Stimulated activated CD8-positive, alpha-beta memory T cell treated with anti-CD3 and anti-CD28 coated beads, Interleukin-12 subunit alpha, Interleukin-12 subunit beta, amount 100 ng/mL, for 1 hour (primary cell): ENCODE measurements around the gene BRK1.
A peak's percentile ranks its signal among the peaks of the same experiment; 100 is the strongest.
"Not testable (repeated sequence)": the region's sequence is repeated elsewhere in the genome, so short reads cannot be mapped to it uniquely, and the experiment has no call there.

Experiments
- DNase-seq: peaks from one replicate; pipeline ENCODE4 v3.0.0-alpha.2; 2020; ENCODE audit warnings: low read depth

The BRK1 gene

GRCh38 chr3:10145685-10146084, 30.2 kb downstream of the BRK1 start:
- DNase-seq, result no peak

- DNase-seq, result no peak
Measured at GRCh38 chr3:10149226-10149625, 33.8 kb downstream of the BRK1 start.

- DNase-seq, result no peak
Measured at GRCh38 chr3:10150987-10151386, 35.5 kb downstream of the BRK1 start.

GRCh38 chr3:10154335-10155122, 39.1 kb downstream of the BRK1 start:
- no peak for DNase-seq

GRCh38 chr3:10155123-10155472, 39.6 kb downstream of the BRK1 start:
- no peak for DNase-seq

- no peak for DNase-seq
Measured at GRCh38 chr3:10155658-10156057, 40.2 kb downstream of the BRK1 start.

- DNase-seq, result no peak
Measured at GRCh38 chr3:10157031-10157430, 41.6 kb downstream of the BRK1 start.

GRCh38 chr3:10158555-10158954, 43.1 kb downstream of the BRK1 start:
- DNase-seq, result not testable (repeated sequence)

GRCh38 chr3:10160346-10160745, 44.9 kb downstream of the BRK1 start:
- DNase-seq, result no peak

- DNase-seq, result no peak
Measured at GRCh38 chr3:10160925-10161324, 45.5 kb downstream of the BRK1 start.

GRCh38 chr3:10162185-10162584, 46.7 kb downstream of the BRK1 start:
- DNase-seq, result no peak

GRCh38 chr3:10164201-10164545, 48.7 kb downstream of the BRK1 start:
- not testable (repeated sequence) for DNase-seq

GRCh38 chr3:10164546-10165393, 49.3 kb downstream of the BRK1 start, which contains the start of gene IRAK2:
TSS of gene IRAK2 (plus strand) at chr3:10164919. CDS start at chr3:10164955, 36 bp downstream.
- DNase-seq, result peak; percentile 27

GRCh38 chr3:10166213-10166604, 50.7 kb downstream of the BRK1 start:
- DNase-seq, result no peak

GRCh38 chr3:10169000-10169496, 53.6 kb downstream of the BRK1 start:
- no peak for DNase-seq

GRCh38 chr3:10170915-10171478, 55.5 kb downstream of the BRK1 start:
- DNase-seq, result no peak

GRCh38 chr3:10173095-10173925, 57.8 kb downstream of the BRK1 start:
- DNase-seq, result no peak

- no peak for DNase-seq
Measured at GRCh38 chr3:10173926-10174435, 58.5 kb downstream of the BRK1 start.

GRCh38 chr3:10175334-10175733, 59.9 kb downstream of the BRK1 start:
- not testable (repeated sequence) for DNase-seq

GRCh38 chr3:10176150-10176549, 60.7 kb downstream of the BRK1 start:
- DNase-seq, result not testable (repeated sequence)
